CD4-positive, alpha-beta T cell (primary cell): ENCODE measurements around the gene NDRG4. TPM values are rescaled to one million over a fixed set of nuclear protein-coding genes. Genes with fewer than 3 reads are reported as not detected.

Experiments
- ATAC-seq: fragments of 200-7000 bp; cut with Tn5 transposase; one replicate; pipeline ENCODE4 v1.10.0; 2022; ENCODE audit warnings: mild to moderate bottlenecking; ENCODE audit not compliant: poor library complexity
- CTCF ChIA-PET: fragments of 350-600 bp; sonication (Branson Sonifier 250); formaldehyde crosslinking; loops from one replicate; lab custom pipeline; 2021; ENCODE audit warnings: antibody characterized with exemption, inconsistent platforms; lab: Charles Lee
- POLR2A ChIA-PET: fragments of 350-600 bp; sonication (Branson Sonifier 250); formaldehyde crosslinking; loops from one replicate; lab custom pipeline; 2021; ENCODE audit warnings: antibody characterized with exemption, inconsistent platforms; lab: Charles Lee
- DNase-seq, 14 experiments: peaks; one replicate each; pipeline ENCODE4 v3.0.0-alpha.2; 2013 to 2020; ENCODE audit warnings: mixed read lengths in 2 of 14
- H3K27ac ChIP-seq, 2 donors: one replicate each; pipeline versions ENCODE4 v1.5.1 to v1.7.0; 2013; ENCODE audit warnings: low read length in 2 of 2, low read depth in 1 of 2, mild to moderate bottlenecking in 1 of 2
- H3K27me3 ChIP-seq, 2 experiments: 1 replicate in 1 of 2; 2 replicates in 1 of 2; pipeline versions ENCODE4 v1.6.1 to v1.7.0; 2013; ENCODE audit warnings: low read length in 2 of 2, control low read depth in 1 of 2, mild to moderate bottlenecking in 1 of 2, moderate library complexity in 1 of 2; ENCODE audit not compliant: insufficient read depth in 2 of 2, control insufficient read depth in 1 of 2
- H3K36me3 ChIP-seq: one replicate; pipeline ENCODE4 v1.6.1; 2013; ENCODE audit warnings: low read length, control low read depth; ENCODE audit not compliant: insufficient read depth
- H3K4me1 ChIP-seq: one replicate; pipeline ENCODE4 v1.6.1; 2013; ENCODE audit warnings: low read length, control low read depth; ENCODE audit not compliant: insufficient read depth
- H3K4me3 ChIP-seq: one replicate; pipeline ENCODE4 v1.5.1; 2013; ENCODE audit warnings: mild to moderate bottlenecking, low read length, moderate library complexity
- H3K9me3 ChIP-seq, 2 experiments: 1 replicate in 1 of 2; 2 replicates in 1 of 2; pipeline versions ENCODE4 v1.6.1 to v1.7.0; 2013; ENCODE audit warnings: low read length in 2 of 2, mild to moderate bottlenecking in 2 of 2, control low read depth in 1 of 2, moderate library complexity in 1 of 2; ENCODE audit not compliant: control insufficient read depth in 1 of 2, insufficient read depth in 1 of 2
- H3K27ac Mint-ChIP-seq: one replicate; pipeline ENCODE4 v1.8.0; 2020; ENCODE audit warnings: mixed read lengths
- H3K27me3 Mint-ChIP-seq: one replicate; pipeline ENCODE4 v1.8.0; 2021; ENCODE audit warnings: mixed read lengths
- H3K36me3 Mint-ChIP-seq: one replicate; pipeline ENCODE4 v1.8.0; 2021; ENCODE audit warnings: low read depth, mixed read lengths
- H3K4me1 Mint-ChIP-seq: one replicate; pipeline ENCODE4 v1.8.0; 2021; ENCODE audit warnings: low read depth, mixed read lengths
- H3K4me3 Mint-ChIP-seq: one replicate; pipeline ENCODE4 v1.8.0; 2020; ENCODE audit warnings: mild to moderate bottlenecking, mixed read lengths
- H3K9me3 Mint-ChIP-seq: one replicate; pipeline ENCODE4 v1.8.0; 2020; ENCODE audit warnings: mixed read lengths
- intact Hi-C, 2 experiments: fragments of 100-400 bp; cut with DNase I in 1 of 2; cut with micrococcal nuclease in 1 of 2; formaldehyde crosslinking; loops; one replicate each; pipeline versions ENCODE4 v1.15.1 to v1.9.0; 2023 to 2025; cut with DNase I, micrococcal nuclease
- total RNA-seq, 174 experiments: library from RNA in 2 of 174; stranded (reverse) in 2 of 174; gene quantifications; one replicate each; pipeline ENCODE4 v1.2.3 and lab custom pipeline; 2021 to 2026
- TF ChIP-seq, protein P1 (sequence below): fragments of 200-600 bp; IDR thresholded peaks from one replicate; pipeline ENCODE4 v1.8.0; 2022; ENCODE audit warnings: antibody characterized with exemption, mild to moderate bottlenecking

Gene NDRG4
- total RNA-seq, 2 experiments from 2014 or later: 2.8 to 3.2 TPM

DNA sequence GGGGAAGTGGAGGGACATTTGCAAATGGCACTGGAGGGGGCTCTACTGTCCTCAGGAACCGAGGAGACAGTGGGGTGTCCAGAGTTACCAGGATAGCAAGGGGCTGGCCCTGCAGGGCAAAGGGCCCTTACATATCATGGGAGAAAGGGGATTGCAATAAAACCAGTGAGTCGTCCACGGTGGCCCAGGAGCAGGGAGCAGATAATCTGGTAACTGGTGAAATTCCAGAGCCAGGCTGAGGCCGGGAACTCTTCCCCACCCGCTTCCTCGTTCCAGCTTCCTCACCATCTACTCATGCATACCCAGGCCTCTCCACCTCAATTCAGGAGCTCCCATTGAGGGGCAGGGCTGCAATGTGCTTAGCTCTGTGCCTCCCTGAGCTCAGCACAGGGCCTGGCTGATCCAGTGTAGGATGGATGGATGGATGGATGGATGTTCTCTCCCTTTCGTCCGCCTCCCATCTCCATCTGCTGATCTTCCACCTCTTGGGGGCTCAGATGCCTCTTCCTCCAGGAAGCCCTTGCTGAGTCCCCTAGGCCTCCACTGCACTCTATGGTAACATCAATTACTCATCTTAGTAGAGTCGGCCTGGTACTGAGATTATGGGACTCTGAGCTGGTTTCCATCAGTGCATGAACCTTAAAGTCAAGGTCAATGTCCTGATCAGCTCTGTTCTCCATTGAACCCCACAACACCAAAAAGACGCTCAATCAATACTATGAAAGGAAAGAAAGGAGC, 41.2 kb upstream of the NDRG4 start:
- ATAC-seq (no peak), DNase-seq (no peak)
- Mint-ChIP-seq H3K4me1 (no peaks in the 10 kb centered on the region), H3K27me3 (peaks cover 46% of the 10 kb centered on the region), H3K9me3 (no peaks in the 10 kb centered on the region), H3K36me3 (no peaks in the 10 kb centered on the region), H3K27ac (no peak overlapping the region), H3K4me3 (no peak overlapping the region)
- Histone ChIP-seq H3K36me3 (no peaks in the 10 kb centered on the region), H3K9me3 (peaks cover 0 to 7% of the 10 kb centered on the region in 2 experiments), H3K4me3 (no peak overlapping the region), H3K4me1 (peaks cover 2% of the 10 kb centered on the region), H3K27me3 (peaks cover 14 to 18% of the 10 kb centered on the region in 2 experiments), H3K27ac (no peak overlapping the region)
- TF ChIP-seq, protein P1, sequence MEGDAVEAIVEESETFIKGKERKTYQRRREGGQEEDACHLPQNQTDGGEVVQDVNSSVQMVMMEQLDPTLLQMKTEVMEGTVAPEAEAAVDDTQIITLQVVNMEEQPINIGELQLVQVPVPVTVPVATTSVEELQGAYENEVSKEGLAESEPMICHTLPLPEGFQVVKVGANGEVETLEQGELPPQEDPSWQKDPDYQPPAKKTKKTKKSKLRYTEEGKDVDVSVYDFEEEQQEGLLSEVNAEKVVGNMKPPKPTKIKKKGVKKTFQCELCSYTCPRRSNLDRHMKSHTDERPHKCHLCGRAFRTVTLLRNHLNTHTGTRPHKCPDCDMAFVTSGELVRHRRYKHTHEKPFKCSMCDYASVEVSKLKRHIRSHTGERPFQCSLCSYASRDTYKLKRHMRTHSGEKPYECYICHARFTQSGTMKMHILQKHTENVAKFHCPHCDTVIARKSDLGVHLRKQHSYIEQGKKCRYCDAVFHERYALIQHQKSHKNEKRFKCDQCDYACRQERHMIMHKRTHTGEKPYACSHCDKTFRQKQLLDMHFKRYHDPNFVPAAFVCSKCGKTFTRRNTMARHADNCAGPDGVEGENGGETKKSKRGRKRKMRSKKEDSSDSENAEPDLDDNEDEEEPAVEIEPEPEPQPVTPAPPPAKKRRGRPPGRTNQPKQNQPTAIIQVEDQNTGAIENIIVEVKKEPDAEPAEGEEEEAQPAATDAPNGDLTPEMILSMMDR: no peak
- ChIA-PET CTCF (no interaction called here), POLR2A (no interaction called here)
- intact Hi-C loops: no loop called here

DNA sequence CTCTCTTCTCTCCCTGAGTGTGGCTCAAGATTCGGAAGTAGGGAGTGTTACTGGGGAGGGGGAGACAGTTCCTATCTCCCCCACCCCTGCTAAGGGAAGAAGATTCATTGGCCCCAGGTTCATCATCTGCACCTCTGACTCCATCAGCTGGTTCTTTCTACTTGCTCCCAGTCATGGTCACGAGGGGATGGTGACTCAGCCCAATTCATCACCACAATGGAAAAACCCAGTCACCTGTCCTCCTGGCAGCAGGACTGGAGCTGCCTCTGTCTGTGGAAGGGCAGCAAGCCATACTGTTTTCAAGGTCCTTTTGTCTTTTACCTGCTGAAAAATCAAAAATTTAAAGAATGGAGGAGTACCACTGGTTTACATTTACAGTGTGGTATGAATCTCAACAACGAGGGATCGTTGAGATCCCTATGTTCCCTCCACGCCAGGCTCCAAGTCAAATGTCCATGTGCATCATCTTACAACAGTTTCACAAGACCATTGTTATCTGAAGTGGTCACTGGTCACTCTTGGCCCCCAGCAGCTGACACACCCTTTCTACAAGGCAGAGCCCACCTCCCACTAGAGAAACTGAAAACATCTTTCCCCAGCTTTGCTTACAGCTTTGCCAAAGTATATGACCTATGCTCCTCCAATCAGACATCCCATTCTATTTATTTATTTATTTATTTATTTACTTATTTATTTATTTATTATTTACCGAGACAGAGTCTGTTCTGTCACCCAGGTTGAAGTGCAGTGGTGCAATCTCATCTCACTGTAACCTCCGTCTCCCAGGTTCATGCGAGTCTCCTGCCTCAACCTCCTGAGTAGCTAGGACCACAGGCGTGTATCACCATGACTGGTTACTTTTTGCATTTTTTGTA, 40.4 kb upstream of the NDRG4 start:
- Histone ChIP-seq H3K27ac (no peak overlapping the region), H3K27me3 (peaks cover 16 to 26% of the 10 kb centered on the region in 2 experiments), H3K4me3 (no peak overlapping the region), H3K4me1 (peaks cover 6% of the 10 kb centered on the region), H3K36me3 (no peaks in the 10 kb centered on the region), H3K9me3 (peaks cover 0 to 10% of the 10 kb centered on the region in 2 experiments)
- peaks cover 39% of the 10 kb centered on the region for H3K27me3 Mint-ChIP-seq
- intact Hi-C loops: no loop called here
- no peak for ATAC-seq
- CTCF ChIA-PET: no interaction called here
- no peaks in the 10 kb centered on the region for H3K9me3 Mint-ChIP-seq
- no peaks in the 10 kb centered on the region for H3K4me1 Mint-ChIP-seq
- TF ChIP-seq, protein P1: no peak
- POLR2A ChIA-PET: no interaction called here
- no peak overlapping the region for H3K4me3 Mint-ChIP-seq
- no peaks in the 10 kb centered on the region for H3K36me3 Mint-ChIP-seq
- peak in 1 of 14 experiments; percentile 28 for DNase-seq
- no peak overlapping the region for H3K27ac Mint-ChIP-seq

DNA sequence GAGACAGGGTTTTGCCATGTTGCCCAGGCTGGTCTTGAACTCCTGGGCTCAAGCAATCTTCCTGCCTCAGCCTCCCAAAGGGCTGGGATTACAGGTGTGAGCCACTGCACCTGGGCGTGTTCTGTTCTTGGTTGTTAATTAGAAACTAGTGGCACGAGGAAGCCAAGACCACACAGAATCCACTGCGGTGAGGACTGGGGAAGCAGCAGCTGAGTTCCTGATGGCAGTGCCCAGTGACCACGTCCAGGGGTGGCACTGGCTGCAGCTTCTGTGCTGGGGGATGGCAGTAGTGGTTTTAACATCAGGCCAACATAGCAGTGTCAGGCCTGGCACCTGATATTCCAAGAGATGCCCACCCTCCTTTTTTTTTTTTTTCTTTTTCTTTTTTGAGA, 39.7 kb upstream of the NDRG4 start:
- DNase-seq: no peak
- intact Hi-C loops: no loop called here
- Histone ChIP-seq H3K9me3 (peaks cover 0 to 11% of the 10 kb centered on the region in 2 experiments), H3K4me1 (peaks cover 12% of the 10 kb centered on the region), H3K27ac (no peak overlapping the region), H3K36me3 (no peaks in the 10 kb centered on the region), H3K27me3 (peaks cover 22 to 33% of the 10 kb centered on the region in 2 experiments), H3K4me3 (no peak overlapping the region)
- Mint-ChIP-seq H3K27ac (no peak overlapping the region), H3K4me1 (no peaks in the 10 kb centered on the region), H3K4me3 (no peak overlapping the region), H3K27me3 (peaks cover 39% of the 10 kb centered on the region), H3K36me3 (no peaks in the 10 kb centered on the region), H3K9me3 (no peaks in the 10 kb centered on the region)
- ChIA-PET POLR2A (no interaction called here), CTCF (no interaction called here)
- ATAC-seq: no peak
- TF ChIP-seq, protein P1: no peak
